ENCODE measurements around the gene IRF1. TPM values are rescaled to one million over a fixed set of nuclear protein-coding genes. Genes with fewer than 3 reads are reported as not detected.

IRF1 gene
- total and polyA plus RNA-seq, 7 donors = 15.3 to 169 (median 37.2) TPM

GRCh38 chr5:132461569-132462070 is 29.0 kb downstream of the IRF1 start:
- Histone ChIP-seq H3K36me3 (no peaks in the 10 kb centered on the region), H3K27ac (peak overlapping the region in 2 of 4 donors; percentile 40 to 71), H3K4me1 (peaks cover 0 to 85% (median 73%) of the 10 kb centered on the region in 4 donors), H3K4me3 (no peak overlapping the region), H3K9me3 (no peaks in the 10 kb centered on the region), H3K27me3 (no peaks in the 10 kb centered on the region)
- 32 to 62% methylated on average over 2 of the region's 2 CpGs for WGBS, 2 donors
- intact Hi-C loops (cut with DNase I) = no loop called here
- TF ChIP-seq CTCF (IDR thresholded peaks at IDR 0.05) = no peak
- peak in 3 of 4 donors; percentile 55 to 78 (median 56) for TF ChIP-seq POLR2AphosphoS5 (IDR thresholded peaks at IDR 0.05)
- DNase-seq = no peak

GRCh38 chr5:132460846-132461568 is 29.6 kb downstream of the IRF1 start:
- Histone ChIP-seq H3K9me3 (no peaks in the 10 kb centered on the region), H3K36me3 (no peaks in the 10 kb centered on the region), H3K4me1 (peaks cover 0 to 88% (median 75%) of the 10 kb centered on the region in 4 donors), H3K27me3 (no peaks in the 10 kb centered on the region), H3K27ac (peak overlapping the region in 2 of 4 donors; percentile 40 to 71), H3K4me3 (no peak overlapping the region)
- intact Hi-C loops (cut with DNase I) = no loop called here
- DNase-seq = peak; percentile 64
- WGBS, 2 donors = 51 to 61% methylated on average over 5 of the region's 5 CpGs
- TF ChIP-seq POLR2A (IDR thresholded peaks at IDR 0.05) (no peak), EP300 (IDR thresholded peaks at IDR 0.05) (no peak), CTCF (IDR thresholded peaks at IDR 0.05) (no peak), POLR2AphosphoS5 (IDR thresholded peaks at IDR 0.05) (no peak)

GRCh38 chr5:132459983-132460838 is 30.4 kb downstream of the IRF1 start:
- Histone ChIP-seq H3K4me3 (no peak overlapping the region), H3K9me3 (no peaks in the 10 kb centered on the region), H3K27me3 (no peaks in the 10 kb centered on the region), H3K36me3 (no peaks in the 10 kb centered on the region), H3K4me1 (peaks cover 0 to 86% (median 70%) of the 10 kb centered on the region in 4 donors), H3K27ac (peak overlapping the region in 2 of 4 donors; percentile 18 to 71)
- intact Hi-C loops (cut with DNase I) = no loop called here
- WGBS, 2 donors = 52 to 69% methylated on average over 8 of the region's 8 CpGs
- DNase-seq = peak; percentile 60
- no peak for TF ChIP-seq POLR2A (IDR thresholded peaks at IDR 0.05)
- peak in 1 of 4 experiments; percentile 8 for TF ChIP-seq CTCF (IDR thresholded peaks at IDR 0.05)

- intact Hi-C loops (cut with DNase I) = no loop called here
- 71 to 74% methylated on average over 12 of the region's 12 CpGs for WGBS, 2 donors
Measured at GRCh38 chr5:132459031-132459982, 31.3 kb downstream of the IRF1 start.

More at GRCh38 chr5:132459031-132459982, 31.3 kb downstream of the IRF1 start:
- Histone ChIP-seq H3K36me3 (no peaks in the 10 kb centered on the region), H3K9me3 (no peaks in the 10 kb centered on the region), H3K27ac (peak overlapping the region in 2 of 4 donors; percentile 64 to 71), H3K4me1 (peaks cover 0 to 77% (median 61%) of the 10 kb centered on the region in 4 donors), H3K4me3 (no peak overlapping the region), H3K27me3 (no peaks in the 10 kb centered on the region)
- peak; percentile 60 for DNase-seq
- TF ChIP-seq CTCF (IDR thresholded peaks at IDR 0.05) (no peak), POLR2A (IDR thresholded peaks at IDR 0.05) (no peak), EP300 (IDR thresholded peaks at IDR 0.05) (no peak), POLR2AphosphoS5 (IDR thresholded peaks at IDR 0.05) (no peak)
